HepG2 (cell line): ENCODE results near the gene EXOC6B. TPM values are rescaled to one million over a fixed set of nuclear protein-coding genes. Genes with fewer than 3 reads are reported as not detected.

Source experiments
- BHLHE40 ChIP-seq: IDR thresholded peaks from 2 replicates; pipeline ENCODE4 v1.6.1; 2011; ENCODE audit warnings: low read length, improper control_type of control experiment
- HMG20B ChIP-seq: conservative IDR thresholded peaks from 2 replicates; pipeline ENCODE4 v1.6.1; 2016; ENCODE audit warnings: missing genetic modification reagents, missing compliant biosample characterization
- HOMEZ ChIP-seq: IDR thresholded peaks from 2 replicates; pipeline ENCODE4 v1.6.1; 2016; ENCODE audit warnings: low read depth
- KDM4B ChIP-seq: sonication (generic); formaldehyde crosslinking; IDR thresholded peaks from 2 replicates; pipeline ENCODE4 v1.4.0; 2020; ENCODE audit warnings: missing genetic modification reagents
- KLF16 ChIP-seq, 2 experiments: sonication (generic) in 1 of 2; formaldehyde crosslinking in 1 of 2; IDR thresholded peaks; 2 replicates each; pipeline versions ENCODE4 v1.6.1 to v1.8.0; 2016 to 2023; ENCODE audit warnings: missing genetic modification reagents in 2 of 2, missing compliant biosample characterization in 1 of 2
- MYPOP ChIP-seq: sonication (generic); formaldehyde crosslinking; IDR thresholded peaks from 2 replicates; pipeline ENCODE4 v1.8.1; 2023; ENCODE audit warnings: mild to moderate bottlenecking, moderate library complexity, missing genetic modification reagents
- RXRA ChIP-seq: sonication (generic); formaldehyde crosslinking; IDR thresholded peaks from 2 replicates; pipeline ENCODE4 v1.5.1; 2020; ENCODE audit warnings: missing genetic modification reagents
- SOX13 ChIP-seq, 3 experiments: fragments of 450-650 bp in 1 of 3; sonication (generic) in 1 of 3; formaldehyde crosslinking in 1 of 3; IDR thresholded peaks in 2 of 3; conservative IDR thresholded peaks in 1 of 3; 2 replicates each; pipeline versions ENCODE4 v1.5.0 to v1.6.1; 2016 to 2020; ENCODE audit warnings: antibody characterized with exemption in 1 of 3, mild to moderate bottlenecking in 1 of 3, missing compliant biosample characterization in 1 of 3, missing genetic modification reagents in 1 of 3, moderate library complexity in 1 of 3
- TSC22D2 ChIP-seq: sonication (generic); formaldehyde crosslinking; IDR thresholded peaks from 2 replicates; pipeline ENCODE4 v1.5.1; 2020; ENCODE audit warnings: missing genetic modification reagents, mild to moderate bottlenecking, borderline replicate concordance
- ZBED4 ChIP-seq: sonication (generic); formaldehyde crosslinking; IDR thresholded peaks from 2 replicates; pipeline ENCODE4 v1.4.0; 2020; ENCODE audit warnings: missing genetic modification reagents, borderline replicate concordance
- ZBTB7B ChIP-seq: sonication (generic); formaldehyde crosslinking; IDR thresholded peaks from 2 replicates; pipeline ENCODE4 v1.4.0; 2020; ENCODE audit warnings: missing genetic modification reagents
- ZFP91 ChIP-seq: sonication (generic); formaldehyde crosslinking; IDR thresholded peaks from 2 replicates; pipeline ENCODE4 v1.9.0; 2022; ENCODE audit warnings: missing genetic modification reagents, mild to moderate bottlenecking, borderline replicate concordance
- ZKSCAN1 ChIP-seq: fragments of 150-350 bp; IDR thresholded peaks from 2 replicates; pipeline ENCODE4 v1.6.1; 2014; ENCODE audit warnings: low read length
- ZMYM4 ChIP-seq: sonication (generic); formaldehyde crosslinking; IDR thresholded peaks from 2 replicates; pipeline ENCODE4 v1.8.1; 2023; ENCODE audit warnings: mild to moderate bottlenecking, missing genetic modification reagents
- ZNF574 ChIP-seq: sonication (generic); formaldehyde crosslinking; IDR thresholded peaks from 2 replicates; pipeline ENCODE4 v1.4.0; 2020; ENCODE audit warnings: missing genetic modification reagents
- ZNF724P ChIP-seq: sonication (generic); formaldehyde crosslinking; IDR thresholded peaks from 2 replicates; pipeline ENCODE4 v1.8.0; 2022; ENCODE audit warnings: missing genetic modification reagents, borderline replicate concordance
- ZNF788 ChIP-seq: sonication (generic); formaldehyde crosslinking; IDR thresholded peaks from 2 replicates; pipeline ENCODE4 v1.5.0; 2020; ENCODE audit warnings: mild to moderate bottlenecking, missing genetic modification reagents, borderline replicate concordance
- polyA plus RNA-seq, 8 experiments: library from polyadenylated mRNA; depleted of rRNA in 3 of 8; stranded (reverse) in 7 of 8; unstranded in 1 of 8; fragments of >200 nt; fragmentation: Illumina TruSeq in 4 of 8; extraction: Trizol in 4 of 8; gene quantifications; 2 replicates each; pipeline versions ENCODE4 v1.2.1 to v1.2.3, GENCODE V29; 2011 to 2016; ENCODE audit warnings: low read depth in 4 of 8, missing spikeins in 1 of 8, mixed read lengths in 1 of 8; ENCODE audit not compliant: insufficient read depth in 1 of 8
- total RNA-seq, 5 experiments: library from RNA; depleted of rRNA; stranded (reverse); fragments of >200 nt; fragmentation: Illumina TruSeq; extraction: Trizol; gene quantifications; 2 replicates each; pipeline ENCODE4 v1.2.3, GENCODE V29; 2016; ENCODE audit warnings: low read depth in 1 of 5

EXOC6B gene
- total and polyA plus RNA-seq, 2 of the 13 experiments (the other 11 are each of a cell fraction or from before 2014, with no cell fraction given), result 9.1 to 15.9 TPM

- peak; percentile 26; the same call in 1 of the 2 replicates for TF ChIP-seq ZNF788
- TF ChIP-seq ZKSCAN1, result no peak
- no peak for TF ChIP-seq BHLHE40
- TF ChIP-seq TSC22D2 (CRISPR knock-in tag), result 0 out of 2 replicates have a peak, but pooled peaks have one; percentile 29
- TF ChIP-seq ZNF724P (CRISPR knock-in tag), result 0 out of 2 replicates have a peak, but pooled peaks have one; percentile 41
- peak; percentile 55; the same call in 1 of the 2 replicates for TF ChIP-seq ZBTB7B (CRISPR knock-in tag)
- TF ChIP-seq HOMEZ (CRISPR knock-in tag), result 0 out of 2 replicates have a peak, but pooled peaks have one; percentile 25
- peak; percentile 4; the same call in 1 of the 2 replicates for TF ChIP-seq RXRA (CRISPR knock-in tag)
- 0 out of 2 replicates have a peak, but pooled peaks have one; percentile 48 for TF ChIP-seq KDM4B (CRISPR knock-in tag)
- no peak for TF ChIP-seq HMG20B (CRISPR knock-in tag)
- peak in 1 of 2 experiments; percentile 29; a peak in 1 of 4 replicates for TF ChIP-seq KLF16 (CRISPR knock-in tag; IDR thresholded peaks at IDR 0.05)
- no peak for TF ChIP-seq ZMYM4 (CRISPR knock-in tag)
- TF ChIP-seq MYPOP (CRISPR knock-in tag), result peak; percentile 52; the same call in 1 of the 2 replicates
- TF ChIP-seq ZBED4 (CRISPR knock-in tag), result 0 out of 2 replicates have a peak, but pooled peaks have one; percentile 24
- TF ChIP-seq SOX13 (IDR thresholded peaks at IDR 0.05), result no peak
- 0 out of 4 replicates have a peak, but pooled peaks of 1 of the 2 experiments have one; percentile 15 for TF ChIP-seq SOX13 (CRISPR knock-in tag; conservative IDR thresholded peaks at IDR 0.05 in 1 of 2, IDR thresholded peaks at IDR 0.05 in 1 of 2)
- TF ChIP-seq ZNF574 (CRISPR knock-in tag), result 0 out of 2 replicates have a peak, but pooled peaks have one; percentile 4
- peak; percentile 52; the same call in 1 of the 2 replicates for TF ChIP-seq ZFP91
These were observed 688.3 kb downstream of the EXOC6B start (continued) for GRCh38 chr2:72137498-72138010.
